Activated T-helper 1 cell treated with anti-CD3 and anti-CD28 coated beads, Interleukin-12 subunit alpha, Interleukin-12 subunit beta, Interleukin-2, Interleukin-4 antibody, amounts not matched to agents 30 ng/mL and 10 ng/mL and 1 ng/mL, durations not matched to agents 14 hours and 24 hours and 36 hours (primary cell): Measurements from ENCODE around the gene CHST3. TPM values are rescaled to one million over a fixed set of nuclear protein-coding genes. Genes with fewer than 3 reads are reported as not detected.

Experiments
- DNase-seq: peaks from one replicate; pipeline ENCODE4 v3.0.0; 2021; ENCODE audit warnings: low spot score
- H3K27ac Mint-ChIP-seq: one replicate; pipeline ENCODE4 v1.8.0; 2021; ENCODE audit warnings: mild to moderate bottlenecking, mixed read lengths
- H3K27me3 Mint-ChIP-seq: one replicate; pipeline ENCODE4 v1.8.0; 2022; ENCODE audit warnings: mild to moderate bottlenecking, moderate library complexity, mixed read lengths; ENCODE audit not compliant: insufficient read depth
- H3K36me3 Mint-ChIP-seq: one replicate; pipeline ENCODE4 v1.8.0; 2021; ENCODE audit warnings: low read depth, mixed read lengths
- H3K4me1 Mint-ChIP-seq: one replicate; pipeline ENCODE4 v1.8.0; 2021; ENCODE audit warnings: low read depth, mixed read lengths
- H3K4me3 Mint-ChIP-seq: one replicate; pipeline ENCODE4 v1.8.0; 2021; ENCODE audit warnings: mild to moderate bottlenecking, moderate library complexity, mixed read lengths
- H3K9me3 Mint-ChIP-seq: one replicate; pipeline ENCODE4 v1.8.0; 2021; ENCODE audit warnings: mixed read lengths
- intact Hi-C: fragments of 100-400 bp; cut with micrococcal nuclease; formaldehyde crosslinking; loops from one replicate; pipeline ENCODE4 v1.15.1; 2024
- total RNA-seq: library from RNA; stranded (reverse); gene quantifications from 2 replicates; pipeline ENCODE4 v1.2.3, GENCODE V29; 2022

CHST3 gene
- total RNA-seq, 1 donor from 2014 or later: 0.16 TPM

- Mint-ChIP-seq H3K4me1 (no peaks in the 10 kb centered on the region), H3K27ac (no peak overlapping the region), H3K9me3 (no peaks in the 10 kb centered on the region), H3K27me3 (no peaks in the 10 kb centered on the region), H3K36me3 (no peaks in the 10 kb centered on the region), H3K4me3 (no peak overlapping the region)
- intact Hi-C loops: no loop called here
- no peak for DNase-seq
These were observed 31.8 kb downstream of the CHST3 start for GRCh38 chr10:71995887-71996575.

DNA sequence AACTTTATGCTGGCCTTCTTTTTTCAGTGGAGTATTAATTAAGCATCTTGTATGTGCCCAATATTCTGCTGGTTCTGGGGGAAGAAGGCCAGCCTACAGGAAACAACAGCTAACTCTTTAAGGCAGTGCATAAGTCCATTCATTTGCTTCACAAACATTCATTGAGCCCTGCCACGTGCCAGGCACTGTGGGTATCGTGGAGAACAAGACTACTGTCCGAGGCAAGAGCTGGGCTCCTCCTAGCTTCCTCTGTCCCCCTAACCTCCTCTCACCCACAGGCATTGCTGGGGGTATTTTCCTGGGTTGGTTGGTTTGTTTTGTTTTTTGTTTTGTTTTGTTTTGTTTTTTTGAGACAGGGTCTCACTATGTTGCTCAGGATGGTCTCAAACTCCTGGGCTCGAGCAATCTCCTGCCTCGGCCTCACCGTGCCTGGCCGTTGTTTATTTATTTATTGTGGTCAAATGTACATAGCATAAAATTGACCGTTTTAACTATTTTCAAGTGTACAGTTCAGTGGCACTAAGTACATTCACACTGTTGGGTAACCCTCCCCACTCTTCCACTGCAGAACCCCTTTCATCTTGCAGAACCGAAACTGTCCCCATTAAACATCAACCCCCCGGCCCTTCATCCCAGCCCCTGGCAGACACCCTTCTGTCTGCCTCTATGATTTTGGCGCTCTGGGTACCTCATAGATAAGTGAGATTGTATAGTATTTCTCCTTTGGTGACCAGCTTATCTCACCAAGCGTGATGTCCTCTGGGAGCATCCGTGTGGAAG lies 32.6 kb downstream of the CHST3 start:
- DNase-seq: no peak
- Mint-ChIP-seq H3K4me1 (no peaks in the 10 kb centered on the region), H3K9me3 (no peaks in the 10 kb centered on the region), H3K36me3 (no peaks in the 10 kb centered on the region), H3K4me3 (no peak overlapping the region), H3K27ac (no peak overlapping the region), H3K27me3 (no peaks in the 10 kb centered on the region)
- intact Hi-C loops: no loop called here

- H3K27ac Mint-ChIP-seq: no peak overlapping the region
These were observed 34.1 kb downstream of the CHST3 start for GRCh38 chr10:71998119-71998839.

DNA sequence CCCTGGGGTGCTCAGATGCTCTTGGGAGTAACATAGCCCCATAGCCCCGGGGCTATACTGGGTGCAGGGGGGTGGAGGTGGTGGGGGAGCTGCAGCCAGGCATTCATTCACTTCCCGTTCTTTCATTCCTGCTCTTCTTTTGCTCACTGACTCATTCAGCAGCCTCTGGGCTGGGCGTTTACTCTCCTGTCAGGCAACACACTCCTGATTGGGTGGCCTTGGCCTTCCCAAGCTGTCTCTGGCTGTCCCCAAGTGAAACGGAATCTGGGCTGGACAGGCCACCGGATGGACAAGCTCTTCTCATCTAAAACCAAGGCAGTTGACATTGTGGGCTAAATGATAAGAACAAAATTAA lies 34.6 kb downstream of the CHST3 start:
- Mint-ChIP-seq H3K4me1 (no peaks in the 10 kb centered on the region), H3K27ac (no peak overlapping the region), H3K36me3 (no peaks in the 10 kb centered on the region), H3K9me3 (no peaks in the 10 kb centered on the region), H3K4me3 (no peak overlapping the region), H3K27me3 (no peaks in the 10 kb centered on the region)
- DNase-seq: no peak
- intact Hi-C loops: no loop called here

More at GRCh38 chr10:71998119-71998839, 34.1 kb downstream of the CHST3 start:
- no peak overlapping the region for H3K4me3 Mint-ChIP-seq
- no peaks in the 10 kb centered on the region for H3K27me3 Mint-ChIP-seq
- H3K9me3 Mint-ChIP-seq: no peaks in the 10 kb centered on the region
- H3K4me1 Mint-ChIP-seq: no peaks in the 10 kb centered on the region
- DNase-seq: no peak
- intact Hi-C loops: no loop called here
- H3K36me3 Mint-ChIP-seq: no peaks in the 10 kb centered on the region

DNA sequence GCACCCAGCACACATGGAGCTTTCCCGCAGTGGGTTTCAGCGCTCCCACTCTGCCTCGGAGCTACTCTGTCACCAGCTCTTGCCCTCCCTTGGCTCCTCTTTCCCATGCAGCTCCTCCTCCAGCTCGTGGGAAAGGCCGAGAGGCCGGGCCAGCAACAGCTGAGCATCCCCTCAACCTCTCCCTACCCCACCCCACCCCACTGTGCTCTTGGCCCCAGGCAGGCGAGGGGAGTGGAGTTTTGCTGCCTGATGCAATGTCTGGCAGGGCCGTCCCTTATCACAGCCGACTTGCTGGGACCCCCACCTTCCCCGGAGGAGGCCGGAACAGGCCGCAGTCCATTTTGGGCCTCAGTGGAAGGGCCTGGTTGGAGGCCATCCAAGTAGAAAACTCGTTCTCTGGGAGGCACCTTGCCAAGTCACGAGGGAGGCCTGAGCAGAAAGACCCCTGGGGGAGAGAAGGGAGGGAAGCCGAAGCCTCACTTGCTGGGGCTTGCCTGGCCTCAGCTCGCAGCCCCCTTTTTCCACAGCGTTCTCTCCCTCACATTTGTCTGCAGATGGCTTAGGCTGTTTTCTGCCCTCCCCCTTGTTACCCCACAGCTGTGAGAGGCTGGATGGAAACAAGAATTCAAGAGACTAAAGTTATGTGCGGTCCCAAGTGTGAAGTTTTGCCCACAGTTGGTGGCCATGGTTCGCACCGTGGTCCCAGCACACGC lies 35.3 kb downstream of the CHST3 start:
- Mint-ChIP-seq H3K27me3 (peaks cover 2% of the 10 kb centered on the region), H3K9me3 (no peaks in the 10 kb centered on the region), H3K27ac (no peak overlapping the region), H3K4me3 (no peak overlapping the region), H3K4me1 (no peaks in the 10 kb centered on the region), H3K36me3 (no peaks in the 10 kb centered on the region)
- intact Hi-C loops: no loop called here
- no peak for DNase-seq

GRCh38 chr10:72000073-72001032 lies 36.2 kb downstream of the CHST3 start:
- Mint-ChIP-seq H3K27ac (no peak overlapping the region), H3K4me1 (no peaks in the 10 kb centered on the region), H3K4me3 (no peak overlapping the region), H3K27me3 (peaks cover 2% of the 10 kb centered on the region), H3K9me3 (no peaks in the 10 kb centered on the region), H3K36me3 (no peaks in the 10 kb centered on the region)
- DNase-seq: no peak
- intact Hi-C loops: no loop called here

- no peak for DNase-seq
- Mint-ChIP-seq H3K4me3 (no peak overlapping the region), H3K27ac (no peak overlapping the region), H3K36me3 (no peaks in the 10 kb centered on the region), H3K27me3 (peaks cover 2% of the 10 kb centered on the region), H3K4me1 (no peaks in the 10 kb centered on the region), H3K9me3 (no peaks in the 10 kb centered on the region)
- intact Hi-C loops: no loop called here
These were observed 36.8 kb downstream of the CHST3 start for GRCh38 chr10:72001033-72001395.

- no peak for DNase-seq
- Mint-ChIP-seq H3K27me3 (peaks cover 2% of the 10 kb centered on the region), H3K4me1 (no peaks in the 10 kb centered on the region), H3K27ac (no peak overlapping the region), H3K4me3 (no peak overlapping the region), H3K9me3 (no peaks in the 10 kb centered on the region), H3K36me3 (no peaks in the 10 kb centered on the region)
- intact Hi-C loops: no loop called here
These were observed 38.4 kb downstream of the CHST3 start for GRCh38 chr10:72002354-72003295.

DNA sequence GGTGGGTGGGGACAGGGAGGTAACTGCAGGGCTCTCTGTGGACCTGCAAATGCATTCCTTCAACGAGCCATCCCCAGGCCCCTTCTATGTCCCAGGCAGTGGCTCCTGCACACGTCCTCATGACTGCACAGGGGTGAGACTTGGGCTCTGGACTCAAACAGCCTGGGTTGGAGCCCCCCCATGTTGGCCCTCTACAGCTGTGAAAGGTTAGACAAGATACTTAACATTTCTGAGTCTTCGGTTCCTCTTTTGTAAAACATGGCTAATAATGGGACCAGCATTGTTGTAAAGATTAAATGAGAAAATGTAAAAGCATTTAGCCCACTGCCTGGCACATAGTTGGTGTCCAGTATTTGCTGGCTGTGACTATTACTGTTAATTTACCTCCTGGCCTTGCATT lies 41.8 kb downstream of the CHST3 start:
- intact Hi-C loops: no loop called here
- H3K9me3 Mint-ChIP-seq: no peaks in the 10 kb centered on the region
- H3K27me3 Mint-ChIP-seq: peaks cover 2% of the 10 kb centered on the region
- H3K36me3 Mint-ChIP-seq: no peaks in the 10 kb centered on the region
- no peak for DNase-seq
- no peaks in the 10 kb centered on the region for H3K4me1 Mint-ChIP-seq
- no peak overlapping the region for H3K27ac Mint-ChIP-seq
- no peak overlapping the region for H3K4me3 Mint-ChIP-seq

DNA sequence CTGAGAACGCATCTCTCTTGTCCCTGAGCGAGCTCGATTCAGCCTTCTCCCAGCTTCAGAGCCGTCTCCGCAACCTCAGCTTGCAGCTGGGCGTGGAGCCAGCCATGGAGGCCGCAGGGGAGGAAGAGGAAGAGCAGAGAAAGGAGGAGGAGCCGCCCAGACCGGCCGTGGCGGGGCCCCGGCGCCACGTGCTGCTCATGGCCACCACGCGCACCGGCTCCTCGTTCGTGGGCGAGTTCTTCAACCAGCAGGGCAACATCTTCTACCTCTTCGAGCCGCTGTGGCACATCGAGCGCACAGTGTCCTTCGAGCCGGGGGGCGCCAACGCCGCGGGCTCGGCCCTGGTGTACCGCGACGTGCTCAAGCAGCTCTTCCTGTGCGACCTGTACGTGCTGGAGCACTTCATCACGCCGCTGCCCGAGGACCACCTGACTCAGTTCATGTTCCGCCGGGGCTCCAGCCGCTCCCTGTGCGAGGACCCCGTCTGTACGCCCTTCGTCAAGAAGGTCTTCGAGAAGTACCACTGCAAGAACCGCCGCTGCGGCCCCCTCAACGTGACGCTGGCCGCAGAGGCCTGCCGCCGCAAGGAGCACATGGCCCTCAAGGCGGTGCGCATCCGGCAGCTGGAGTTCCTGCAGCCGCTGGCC lies 43.2 kb downstream of the CHST3 start:
- no peaks in the 10 kb centered on the region for H3K4me1 Mint-ChIP-seq
- no peak overlapping the region for H3K27ac Mint-ChIP-seq
- no peak overlapping the region for H3K4me3 Mint-ChIP-seq
- no peaks in the 10 kb centered on the region for H3K9me3 Mint-ChIP-seq
- DNase-seq: no peak
- H3K27me3 Mint-ChIP-seq: peaks cover 2% of the 10 kb centered on the region
- intact Hi-C loops: no loop called here
- no peaks in the 10 kb centered on the region for H3K36me3 Mint-ChIP-seq
